ENCODE data around the gene SST. TPM values are rescaled to one million over a fixed set of nuclear protein-coding genes. Genes with fewer than 3 reads are reported as not detected.

The SST gene
- total RNA-seq (2012; rRNA removed) = not detected in 2 replicates
- not detected in 2 replicates for polyA plus RNA-seq (2012; rRNA removed)
- not detected in 2 replicates for polyA plus RNA-seq (2012; cell fraction: cytosol; rRNA removed)
- not detected in 2 replicates for polyA plus RNA-seq (2012; cell fraction: nucleus; rRNA removed; ENCODE audit: low replicate concordance)
- not detected for Bru-seq, nascent RNA
- BruChase-seq, experiment 1, labeled RNA remaining after a 6-hour chase = not detected
- not detected for BruChase-seq, experiment 2, labeled RNA remaining after a 2-hour chase
- long read RNA-seq = 0 reads

DNA sequence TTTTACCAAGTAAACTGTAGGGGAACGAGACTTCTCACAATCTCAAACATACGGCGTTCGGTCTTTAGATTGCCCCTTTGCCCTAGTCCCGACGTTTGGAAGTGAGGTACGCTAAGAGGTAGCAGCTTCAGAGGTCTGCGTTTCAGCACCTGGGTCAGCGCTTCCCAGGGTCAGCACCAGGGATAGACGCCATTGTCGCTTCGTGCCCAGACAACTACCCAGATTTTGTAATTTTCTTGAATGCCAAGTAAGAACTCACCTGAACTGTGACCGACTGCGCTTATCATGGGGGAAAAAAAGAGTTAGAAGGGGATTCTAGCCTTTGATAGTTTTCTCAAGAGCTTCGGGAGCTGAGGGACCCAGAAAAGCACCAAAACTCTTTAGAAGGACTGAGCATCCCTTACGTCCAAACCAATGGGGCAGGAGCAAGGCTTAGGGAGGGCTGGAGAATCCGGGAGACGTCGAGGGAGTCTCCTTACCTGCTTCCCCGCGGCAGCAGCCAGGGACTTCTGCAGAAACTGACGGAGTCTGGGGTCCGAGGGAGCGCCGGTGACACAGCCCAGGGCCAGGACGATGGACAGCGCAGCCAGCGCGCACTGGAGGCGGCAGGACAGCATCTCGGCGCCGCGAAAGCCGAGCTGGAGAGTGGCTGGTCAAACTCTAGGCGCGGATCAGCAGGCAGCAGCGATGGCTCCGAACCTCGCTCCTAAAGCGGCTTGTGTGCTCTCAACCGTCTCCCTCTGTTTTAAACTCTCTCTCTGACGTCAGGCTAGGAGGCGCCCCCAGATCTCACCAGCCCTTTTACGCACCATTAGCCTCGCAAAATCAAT lies at the start of gene SST:
SST (minus strand) TSS at position 720 of the 830 bp plus-strand sequence; CDS start at position 617, 103 bp downstream.
- Histone ChIP-seq H3K9ac (ENCODE audit: low read depth, low read length) (no peak within 1 kb of the TSS), H2BK5ac (ENCODE audit: low read depth, low read length, poor library complexity, severe bottlenecking) (no peak within 1 kb of the TSS), H3K9me1 (ENCODE audit: insufficient read depth, low read length) (no peaks in the 10 kb centered on the region; the same call in 1 of the 2 replicates), H3K4me2 (ENCODE audit: low read depth, low read length) (no peak within 1 kb of the TSS), H2BK120ac (ENCODE audit: low read depth, low read length) (no peak within 1 kb of the TSS), H3K4me3 (ENCODE audit: insufficient read depth, low read depth, low read length) (no peak within 1 kb of the TSS), H2AFZ (replicated peaks; ENCODE audit: low read length, poor library complexity) (no peak within 1 kb of the TSS), H3K27ac (ENCODE audit: insufficient read depth, low read length) (no peak within 1 kb of the TSS), H3K14ac (replicated peaks; ENCODE audit: low read depth, low read length) (no peak within 1 kb of the TSS), H4K8ac (ENCODE audit: low read depth in 2 of 2, low read length in 2 of 2) (no peak within 1 kb of the TSS), H3K4ac (ENCODE audit: low read depth, low read length) (no peak within 1 kb of the TSS), H3K18ac (ENCODE audit: low read depth, low read length) (no peak within 1 kb of the TSS), H3K23ac (ENCODE audit: low read depth, low read length) (no peak within 1 kb of the TSS), H2AK9ac (replicated peaks; ENCODE audit: low read depth, low read length, poor library complexity) (no peak within 1 kb of the TSS), H2BK15ac (ENCODE audit: low read depth, low read length) (no peak within 1 kb of the TSS), H4K91ac (ENCODE audit: insufficient read depth, low read depth, low read length) (no peak within 1 kb of the TSS), H4K5ac (ENCODE audit: low read depth, low read length) (no peak within 1 kb of the TSS), H3K56ac (ENCODE audit: extremely low read depth, insufficient read depth, low read length) (no peak within 1 kb of the TSS), H3K36me3 (ENCODE audit: control insufficient read depth, insufficient read depth, low read length) (no peaks in the 10 kb centered on the region), H3K27me3 (ENCODE audit: control insufficient read depth, insufficient read depth, low read length) (peaks cover 18% of the 10 kb centered on the region), H2BK20ac (ENCODE audit: low read depth, low read length) (no peak within 1 kb of the TSS), H3K79me1 (ENCODE audit: low read depth in 1 of 2, low read length in 2 of 2) (no peaks in the 10 kb centered on the region), H2AK5ac (ENCODE audit: low read depth, low read length) (no peak within 1 kb of the TSS), H3K9me3 (ENCODE audit: control insufficient read depth, insufficient read depth, low read length) (no peaks in the 10 kb centered on the region), H4K20me1 (ENCODE audit: insufficient read depth, low read length) (no peaks in the 10 kb centered on the region), H3K4me1 (ENCODE audit: control insufficient read depth, insufficient read depth, low read length) (no peaks in the 10 kb centered on the region)
- ChIA-PET CTCF (interaction anchor here (1.3 to 3.0 kb wide), 3 partner anchors 10 to 557 kb away, joined by 4 to 16 read pairs (median 5); no protein-coding TSS in a partner anchor), POLR2A (ENCODE audit: unreplicated experiment) (no interaction called here)
- WGBS, 2 experiments (ENCODE audit: extremely low coverage in 2 of 2, insufficient read length in 1 of 2) = 6% methylated on average over 14 of the region's 46 CpGs; no CpG with 5 or more reads in 1 of the 2 experiments
- ATAC-seq (ENCODE audit: low read depth) = peak; percentile 90
- in situ Hi-C loops (cut with MboI; ENCODE audit: low sequenced_read_pairs) = no loop called here
- BruUV-seq (replicated peaks) = no TSS peak
- intact Hi-C loops (cut with micrococcal nuclease) = loop anchor here (10.0 kb wide), 1 partner anchor 825 kb away; the partner anchor contains the start of gene ADIPOQ
- TF ChIP-seq BHLHE40 (IDR thresholded peaks at IDR 0.05; ENCODE audit: low read depth, low read length) (no peak), MAZ (IDR thresholded peaks at IDR 0.05; ENCODE audit: borderline replicate concordance, low read depth, low read length) (no peak), RAD21 (IDR thresholded peaks at IDR 0.05; ENCODE audit: low read length) (no peak), RFX5 (IDR thresholded peaks at IDR 0.05; ENCODE audit: low read depth, low read length) (no peak), CEBPB (IDR thresholded peaks at IDR 0.05; ENCODE audit: low read depth, low read length) (no peak), MXI1 (IDR thresholded peaks at IDR 0.05; ENCODE audit: borderline replicate concordance, low read depth, low read length) (0 out of 2 replicates have a peak, but pooled peaks have one; percentile 25), SMC3 (IDR thresholded peaks at IDR 0.05; ENCODE audit: low read depth, low read length) (no peak), FOS (IDR thresholded peaks at IDR 0.05; ENCODE audit: low read depth, low read length) (no peak), MAFK (IDR thresholded peaks at IDR 0.05; ENCODE audit: low read depth, low read length) (no peak), CTCF (conservative IDR thresholded peaks at IDR 0.05; ENCODE audit: low read depth, low read length) (no peak), NFE2L2 (IDR thresholded peaks at IDR 0.05; ENCODE audit: low read depth, low read length) (no peak), POLR2A (IDR thresholded peaks at IDR 0.05; ENCODE audit: low read depth, low read length) (no peak), CHD1 (IDR thresholded peaks at IDR 0.05; ENCODE audit: low read depth, low read length) (no peak), RCOR1 (IDR thresholded peaks at IDR 0.05; ENCODE audit: insufficient replicate concordance, low read length) (peak; percentile 69)
- dilution Hi-C loops (cut with HindIII; ENCODE audit: low sequenced_read_pairs, unreplicated experiment) = no loop called here
- peak; percentile 47 for DNase-seq

All from IMR-90 (cell line).